Glomerular visceral epithelial cell (primary cell): Measurements from ENCODE around the gene CYP20A1.
"Not testable (repeated sequence)": the region's sequence is repeated elsewhere in the genome, so short reads cannot be mapped to it uniquely, and the experiment has no call there.

Experiments
- DNase-seq: peaks from one replicate; pipeline ENCODE4 v3.0.0-alpha.2; 2016; ENCODE audit errors: extremely low spot score

CYP20A1 gene

GRCh38 chr2:203280428-203281064 is 41.7 kb downstream of the CYP20A1 start:
- peak; percentile 26 for DNase-seq

- DNase-seq, result no peak
Observed at GRCh38 chr2:203282101-203282500, 43.3 kb downstream of the CYP20A1 start.

- DNase-seq, result no peak
Observed at GRCh38 chr2:203286532-203286931, 47.7 kb downstream of the CYP20A1 start.

- DNase-seq, result no peak
Observed at GRCh38 chr2:203301667-203302066, 62.8 kb downstream of the CYP20A1 start.

GRCh38 chr2:203302586-203302985 is 63.8 kb downstream of the CYP20A1 start:
- DNase-seq, result not testable (repeated sequence)

- DNase-seq, result no peak
Observed at GRCh38 chr2:203310688-203311436, 72.0 kb downstream of the CYP20A1 start.

GRCh38 chr2:203326356-203326755 is 87.5 kb downstream of the CYP20A1 start:
- no peak for DNase-seq

GRCh38 chr2:203327582-203327900 is 88.7 kb downstream of the CYP20A1 start:
- no peak for DNase-seq

GRCh38 chr2:203327901-203328759 is 89.3 kb downstream of the CYP20A1 start, which contains the start of gene ABI2:
Gene ABI2, plus strand, starts transcription at chr2:203328394. Its CDS starts 121 bp downstream, at chr2:203328515.
- DNase-seq, result peak; percentile 91

- DNase-seq, result peak; percentile 55
Observed at GRCh38 chr2:203328760-203329540, 90.1 kb downstream of the CYP20A1 start.

- DNase-seq, result peak; percentile 8
Observed at GRCh38 chr2:203330434-203330833, 91.6 kb downstream of the CYP20A1 start.

GRCh38 chr2:203338322-203338721 is 99.5 kb downstream of the CYP20A1 start:
- DNase-seq, result no peak

GRCh38 chr2:203340791-203341487 is 102.1 kb downstream of the CYP20A1 start:
- DNase-seq, result peak; percentile 18

- DNase-seq, result no peak
Observed at GRCh38 chr2:203341741-203342310, 103.0 kb downstream of the CYP20A1 start.

- not testable (repeated sequence) for DNase-seq
Observed at GRCh38 chr2:203342374-203342773, 103.6 kb downstream of the CYP20A1 start.

- DNase-seq, result no peak
Observed at GRCh38 chr2:203344667-203345066, 105.8 kb downstream of the CYP20A1 start.

GRCh38 chr2:203346612-203347011 is 107.8 kb downstream of the CYP20A1 start:
- DNase-seq, result no peak

- no peak for DNase-seq
Observed at GRCh38 chr2:203347375-203347774, 108.6 kb downstream of the CYP20A1 start.

- DNase-seq, result peak; percentile 11
Observed at GRCh38 chr2:203352604-203353255, 113.9 kb downstream of the CYP20A1 start.

- no peak for DNase-seq
Observed at GRCh38 chr2:203354966-203355365, 116.1 kb downstream of the CYP20A1 start.
